HepG2 (cell line): ENCODE data around the gene TAPBP. TPM values are rescaled to one million over a fixed set of nuclear protein-coding genes. Genes with fewer than 3 reads are reported as not detected.

ENCODE experiments used
- ARHGAP35 ChIP-seq: sonication (generic); formaldehyde crosslinking; IDR thresholded peaks from 2 replicates; pipeline ENCODE4 v1.9.0; 2022; ENCODE audit warnings: mild to moderate bottlenecking, inconsistent platforms, moderate library complexity, missing genetic modification reagents, borderline replicate concordance
- HNRNPH1 ChIP-seq: fragments of 200-400 bp; formaldehyde crosslinking; optimal IDR thresholded peaks from 2 replicates; pipeline ENCODE3; 2017; ENCODE audit warnings: mild to moderate bottlenecking, low read depth, low read length
- HOXA7 ChIP-seq: sonication (generic); formaldehyde crosslinking; IDR thresholded peaks from 2 replicates; pipeline ENCODE4 v1.8.1; 2022; ENCODE audit warnings: mild to moderate bottlenecking, missing genetic modification reagents, moderate library complexity
- MAFK ChIP-seq, 2 experiments: IDR thresholded peaks in 1 of 2; conservative IDR thresholded peaks in 1 of 2; 2 replicates each; pipeline ENCODE4 v1.6.1; 2011; ENCODE audit warnings: improper control_type of control experiment in 2 of 2, low read length in 2 of 2
- MEIS1 ChIP-seq: sonication (generic); formaldehyde crosslinking; IDR thresholded peaks from 2 replicates; pipeline ENCODE4 v1.9.0; 2021; ENCODE audit warnings: mild to moderate bottlenecking, missing genetic modification reagents, moderate library complexity, borderline replicate concordance
- PCBP1 ChIP-seq: fragments of 200-400 bp; formaldehyde crosslinking; IDR thresholded peaks from 2 replicates; pipeline ENCODE4 v1.6.1; 2017; ENCODE audit warnings: mild to moderate bottlenecking, low read depth, low read length, borderline replicate concordance
- RXRA ChIP-seq: sonication (generic); formaldehyde crosslinking; IDR thresholded peaks from 2 replicates; pipeline ENCODE4 v1.5.1; 2020; ENCODE audit warnings: missing genetic modification reagents
- SNAI1 ChIP-seq: sonication (generic); formaldehyde crosslinking; IDR thresholded peaks from 2 replicates; pipeline ENCODE4 v1.5.0; 2020; ENCODE audit warnings: mild to moderate bottlenecking, missing genetic modification reagents, borderline replicate concordance
- SNRNP70 ChIP-seq: fragments of 200-400 bp; formaldehyde crosslinking; IDR thresholded peaks from 2 replicates; pipeline ENCODE4 v1.6.1; 2017; ENCODE audit warnings: mild to moderate bottlenecking, low read depth, low read length, moderate library complexity
- TSC22D2 ChIP-seq: sonication (generic); formaldehyde crosslinking; IDR thresholded peaks from 2 replicates; pipeline ENCODE4 v1.5.1; 2020; ENCODE audit warnings: missing genetic modification reagents, mild to moderate bottlenecking, borderline replicate concordance
- ZFP37 ChIP-seq: sonication (generic); formaldehyde crosslinking; IDR thresholded peaks from 2 replicates; pipeline ENCODE4 v1.4.0; 2020; ENCODE audit warnings: missing genetic modification reagents, borderline replicate concordance
- ZFP41 ChIP-seq: sonication (generic); formaldehyde crosslinking; IDR thresholded peaks from 2 replicates; pipeline ENCODE4 v1.4.0; 2020; ENCODE audit warnings: mild to moderate bottlenecking, missing genetic modification reagents, borderline replicate concordance
- ZNF251 ChIP-seq: sonication (generic); formaldehyde crosslinking; IDR thresholded peaks from 2 replicates; pipeline ENCODE4 v1.9.0; 2021; ENCODE audit warnings: mild to moderate bottlenecking, missing genetic modification reagents
- ZNF362 ChIP-seq: sonication (generic); formaldehyde crosslinking; IDR thresholded peaks from 2 replicates; pipeline ENCODE4 v1.4.0; 2020; ENCODE audit warnings: missing genetic modification reagents, mild to moderate bottlenecking, borderline replicate concordance
- ZNF761 ChIP-seq: sonication (generic); formaldehyde crosslinking; conservative IDR thresholded peaks from 2 replicates; pipeline ENCODE4 v1.4.0; 2020; ENCODE audit warnings: mild to moderate bottlenecking, missing genetic modification reagents
- ZNF773 ChIP-seq: sonication (generic); formaldehyde crosslinking; IDR thresholded peaks from 2 replicates; pipeline ENCODE4 v1.4.0; 2020; ENCODE audit warnings: missing genetic modification reagents, borderline replicate concordance
- ZNF800 ChIP-seq: sonication (generic); formaldehyde crosslinking; IDR thresholded peaks from 2 replicates; pipeline ENCODE4 v1.4.0; 2020; ENCODE audit warnings: missing genetic modification reagents
- polyA plus RNA-seq, 8 experiments: library from polyadenylated mRNA; depleted of rRNA in 3 of 8; stranded (reverse) in 7 of 8; unstranded in 1 of 8; fragments of >200 nt; fragmentation: Illumina TruSeq in 4 of 8; extraction: Trizol in 4 of 8; gene quantifications; 2 replicates each; pipeline versions ENCODE4 v1.2.1 to v1.2.3, GENCODE V29; 2011 to 2016; ENCODE audit warnings: low read depth in 4 of 8, missing spikeins in 1 of 8, mixed read lengths in 1 of 8; ENCODE audit not compliant: insufficient read depth in 1 of 8
- total RNA-seq, 5 experiments: library from RNA; depleted of rRNA; stranded (reverse); fragments of >200 nt; fragmentation: Illumina TruSeq; extraction: Trizol; gene quantifications; 2 replicates each; pipeline ENCODE4 v1.2.3, GENCODE V29; 2016; ENCODE audit warnings: low read depth in 1 of 5
- TF ChIP-seq, protein P1 (sequence below): sonication (generic); formaldehyde crosslinking; IDR thresholded peaks from 2 replicates; pipeline ENCODE4 v1.8.1; 2023; ENCODE audit warnings: mild to moderate bottlenecking, inconsistent platforms, moderate library complexity, missing genetic modification reagents, borderline replicate concordance
- TF ChIP-seq, protein P2 (sequence below): sonication (generic); formaldehyde crosslinking; IDR thresholded peaks from 2 replicates; pipeline ENCODE4 v1.4.0; 2020; ENCODE audit warnings: mild to moderate bottlenecking, missing genetic modification reagents
- TF ChIP-seq, protein P3 (sequence below): sonication (generic); formaldehyde crosslinking; IDR thresholded peaks from 2 replicates; pipeline ENCODE4 v1.4.0; 2020; ENCODE audit warnings: missing genetic modification reagents
- TF ChIP-seq, protein P4 (sequence below): sonication (generic); formaldehyde crosslinking; IDR thresholded peaks from 2 replicates; pipeline ENCODE4 v1.4.0; 2020; ENCODE audit warnings: missing genetic modification reagents

TAPBP gene
- total and polyA plus RNA-seq, 2 of the 13 experiments (the other 11 are each of a cell fraction or from before 2014, with no cell fraction given) = 27.4 to 32.3 TPM

GRCh38 chr6:33272275-33273128 is 41.4 kb downstream of the TAPBP start (continued):
- TF ChIP-seq, protein P1, sequence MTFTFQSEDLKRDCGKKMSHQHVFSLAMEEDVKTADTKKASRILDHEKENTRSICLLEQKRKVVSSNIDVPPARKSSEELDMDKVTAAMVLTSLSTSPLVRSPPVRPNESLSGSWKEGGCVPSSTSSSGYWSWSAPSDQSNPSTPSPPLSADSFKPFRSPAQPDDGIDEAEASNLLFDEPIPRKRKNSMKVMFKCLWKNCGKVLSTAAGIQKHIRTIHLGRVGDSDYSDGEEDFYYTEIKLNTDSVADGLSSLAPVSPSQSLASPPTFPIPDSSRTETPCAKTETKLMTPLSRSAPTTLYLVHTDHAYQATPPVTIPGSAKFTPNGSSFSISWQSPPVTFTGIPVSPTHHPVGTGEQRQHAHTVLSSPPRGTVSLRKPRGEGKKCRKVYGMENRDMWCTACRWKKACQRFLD = 0 out of 2 replicates have a peak, but pooled peaks have one; percentile 61
- no peak for TF ChIP-seq MEIS1
- no peak for TF ChIP-seq HOXA7 (CRISPR knock-in tag)
- TF ChIP-seq HNRNPH1 = peak; percentile 58
- TF ChIP-seq ZFP37 = no peak; the same call in 1 of the 2 replicates
- no peak for TF ChIP-seq ZNF773 (CRISPR knock-in tag)
- no peak for TF ChIP-seq ZFP41 (CRISPR knock-in tag)
- no peak for TF ChIP-seq MAFK (conservative IDR thresholded peaks at IDR 0.05 in 1 of 2, IDR thresholded peaks at IDR 0.05 in 1 of 2; ENCODE audit: low read length in 2 of 2)
- no peak for TF ChIP-seq SNAI1 (CRISPR knock-in tag)
- 0 out of 2 replicates have a peak, but pooled peaks have one; percentile 2 for TF ChIP-seq ARHGAP35 (CRISPR knock-in tag)
- TF ChIP-seq, protein P2, sequence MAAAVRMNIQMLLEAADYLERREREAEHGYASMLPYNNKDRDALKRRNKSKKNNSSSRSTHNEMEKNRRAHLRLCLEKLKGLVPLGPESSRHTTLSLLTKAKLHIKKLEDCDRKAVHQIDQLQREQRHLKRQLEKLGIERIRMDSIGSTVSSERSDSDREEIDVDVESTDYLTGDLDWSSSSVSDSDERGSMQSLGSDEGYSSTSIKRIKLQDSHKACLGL = no peak
- TF ChIP-seq PCBP1 = no peak
- TF ChIP-seq, protein P3, sequence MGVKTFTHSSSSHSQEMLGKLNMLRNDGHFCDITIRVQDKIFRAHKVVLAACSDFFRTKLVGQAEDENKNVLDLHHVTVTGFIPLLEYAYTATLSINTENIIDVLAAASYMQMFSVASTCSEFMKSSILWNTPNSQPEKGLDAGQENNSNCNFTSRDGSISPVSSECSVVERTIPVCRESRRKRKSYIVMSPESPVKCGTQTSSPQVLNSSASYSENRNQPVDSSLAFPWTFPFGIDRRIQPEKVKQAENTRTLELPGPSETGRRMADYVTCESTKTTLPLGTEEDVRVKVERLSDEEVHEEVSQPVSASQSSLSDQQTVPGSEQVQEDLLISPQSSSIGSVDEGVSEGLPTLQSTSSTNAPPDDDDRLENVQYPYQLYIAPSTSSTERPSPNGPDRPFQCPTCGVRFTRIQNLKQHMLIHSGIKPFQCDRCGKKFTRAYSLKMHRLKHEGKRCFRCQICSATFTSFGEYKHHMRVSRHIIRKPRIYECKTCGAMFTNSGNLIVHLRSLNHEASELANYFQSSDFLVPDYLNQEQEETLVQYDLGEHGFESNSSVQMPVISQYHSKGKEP = no peak
- TF ChIP-seq ZNF800 (CRISPR knock-in tag) = no peak
- TF ChIP-seq, protein P4, sequence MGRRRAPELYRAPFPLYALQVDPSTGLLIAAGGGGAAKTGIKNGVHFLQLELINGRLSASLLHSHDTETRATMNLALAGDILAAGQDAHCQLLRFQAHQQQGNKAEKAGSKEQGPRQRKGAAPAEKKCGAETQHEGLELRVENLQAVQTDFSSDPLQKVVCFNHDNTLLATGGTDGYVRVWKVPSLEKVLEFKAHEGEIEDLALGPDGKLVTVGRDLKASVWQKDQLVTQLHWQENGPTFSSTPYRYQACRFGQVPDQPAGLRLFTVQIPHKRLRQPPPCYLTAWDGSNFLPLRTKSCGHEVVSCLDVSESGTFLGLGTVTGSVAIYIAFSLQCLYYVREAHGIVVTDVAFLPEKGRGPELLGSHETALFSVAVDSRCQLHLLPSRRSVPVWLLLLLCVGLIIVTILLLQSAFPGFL (CRISPR knock-in tag) = no peak
- TF ChIP-seq RXRA = no peak
- TF ChIP-seq SNRNP70 = no peak
- TF ChIP-seq TSC22D2 (CRISPR knock-in tag) = no peak
- TF ChIP-seq ZNF761 (CRISPR knock-in tag) = no peak
- TF ChIP-seq ZNF251 (CRISPR knock-in tag) = no peak
- TF ChIP-seq ZNF362 (CRISPR knock-in tag) = no peak
